ENCODE measurements around the gene PCDHA13.

Gene PCDHA13

GRCh38 chr5:140855772-140856674 lies 25.9 kb upstream of the PCDHA13 start, which contains the start of gene PCDHA10:
TSS of gene PCDHA10 (plus strand) at chr5:140855897. CDS start at chr5:140856049, 152 bp downstream.
- H3K27ac ChIP-seq: peak within 1 kb of the TSS; percentile 96
- no peaks in the 10 kb centered on the region for H3K9me3 ChIP-seq (ENCODE audit: control insufficient read depth, low read length)
- H3K36me3 ChIP-seq (ENCODE audit: control insufficient read depth, insufficient read depth, low read length): no peaks in the 10 kb centered on the region
- no peaks in the 10 kb centered on the region for H3K27me3 ChIP-seq (ENCODE audit: control insufficient read depth, insufficient read depth, low read length)
- H3K4me3 ChIP-seq (ENCODE audit: low read depth, low read length): peak within 1 kb of the TSS; percentile 51
- H3K79me2 ChIP-seq: peaks cover 3% of the 10 kb centered on the region
- peak; percentile 52 for TF ChIP-seq CTCF (IDR thresholded peaks at IDR 0.05)
- peak within 1 kb of the TSS; percentile 65 for H3K4me2 ChIP-seq (ENCODE audit: low read length)
- peak within 1 kb of the TSS; percentile 72 for H2AFZ ChIP-seq
- H3K9ac ChIP-seq: peak within 1 kb of the TSS; percentile 23
- H3K4me1 ChIP-seq: no peaks in the 10 kb centered on the region

GRCh38 chr5:140857177-140857986 lies 24.5 kb upstream of the PCDHA13 start:
- Histone ChIP-seq H3K27ac (peak overlapping the region; percentile 96), H3K36me3 (ENCODE audit: control insufficient read depth, insufficient read depth, low read length) (no peaks in the 10 kb centered on the region), H3K79me2 (peaks cover 3% of the 10 kb centered on the region), H3K9me3 (ENCODE audit: control insufficient read depth, low read length) (no peaks in the 10 kb centered on the region), H3K4me3 (ENCODE audit: low read depth, low read length) (peak overlapping the region; percentile 51), H3K4me1 (no peaks in the 10 kb centered on the region), H2AFZ (no peak overlapping the region), H3K9ac (no peak overlapping the region), H3K27me3 (ENCODE audit: control insufficient read depth, insufficient read depth, low read length) (no peaks in the 10 kb centered on the region), H3K4me2 (ENCODE audit: low read length) (peak overlapping the region; percentile 65)
- no peak for TF ChIP-seq CTCF (IDR thresholded peaks at IDR 0.05)

GRCh38 chr5:140857987-140858240 lies 24.0 kb upstream of the PCDHA13 start:
- H3K4me1 ChIP-seq: no peaks in the 10 kb centered on the region
- H3K27ac ChIP-seq: no peak overlapping the region
- H3K4me3 ChIP-seq (ENCODE audit: low read depth, low read length): no peak overlapping the region
- H3K27me3 ChIP-seq (ENCODE audit: control insufficient read depth, insufficient read depth, low read length): no peaks in the 10 kb centered on the region
- H3K9ac ChIP-seq: no peak overlapping the region
- H3K4me2 ChIP-seq (ENCODE audit: low read length): no peak overlapping the region
- peaks cover 3% of the 10 kb centered on the region for H3K79me2 ChIP-seq
- no peak overlapping the region for H2AFZ ChIP-seq
- H3K9me3 ChIP-seq (ENCODE audit: control insufficient read depth, low read length): no peaks in the 10 kb centered on the region
- H3K36me3 ChIP-seq (ENCODE audit: control insufficient read depth, insufficient read depth, low read length): no peaks in the 10 kb centered on the region
- TF ChIP-seq CTCF (IDR thresholded peaks at IDR 0.05): no peak

GRCh38 chr5:140862441-140863295 lies 19.3 kb upstream of the PCDHA13 start:
- Histone ChIP-seq H3K9ac (no peak overlapping the region), H3K27ac (no peak overlapping the region), H3K4me2 (ENCODE audit: low read length) (no peak overlapping the region), H3K9me3 (ENCODE audit: control insufficient read depth, low read length) (no peaks in the 10 kb centered on the region), H2AFZ (no peak overlapping the region), H3K4me1 (no peaks in the 10 kb centered on the region), H3K4me3 (ENCODE audit: low read depth, low read length) (no peak overlapping the region), H3K27me3 (ENCODE audit: control insufficient read depth, insufficient read depth, low read length) (no peaks in the 10 kb centered on the region), H3K36me3 (ENCODE audit: control insufficient read depth, insufficient read depth, low read length) (no peaks in the 10 kb centered on the region), H3K79me2 (peaks cover 3% of the 10 kb centered on the region)
- no peak for TF ChIP-seq CTCF (IDR thresholded peaks at IDR 0.05)

Data from parathyroid adenoma (tissue), 2 donors.